Panc1 (cell line): ENCODE results near the gene CCDC160. TPM values are rescaled to one million over a fixed set of nuclear protein-coding genes. Genes with fewer than 3 reads are reported as not detected.
A peak's percentile ranks its signal among the peaks of the same experiment; 100 is the strongest.

Source experiments
- ATAC-seq: fragments of 200-7000 bp; cut with Tn5 transposase; 2 replicates; pipeline ENCODE4 v1.9.1; 2020; ENCODE audit warnings: mild to moderate bottlenecking, moderate library complexity
- BruUV-seq: library from RNA; stranded (reverse); fragments of 400-500 nt; replicated peaks from 2 replicates; lab custom pipeline; 2021; lab: Mats Ljungman, UMichigan
- CTCF ChIA-PET: fragments of 300-600 bp; sonication (Branson Sonifier 250); formaldehyde crosslinking; loops from one replicate; lab custom pipeline; 2022; ENCODE audit warnings: antibody characterized with exemption; lab: Charles Lee
- POLR2A ChIA-PET: fragments of 300-600 bp; sonication (Branson Sonifier 250); formaldehyde crosslinking; loops from one replicate; lab custom pipeline; 2022; ENCODE audit warnings: antibody characterized with exemption; lab: Charles Lee
- DNase-seq: peaks from one replicate; pipeline ENCODE4 v3.0.0-alpha.2; 2010; ENCODE audit warnings: low read depth, low spot score
- H3K27ac ChIP-seq: 2 replicates; pipeline ENCODE4 v1.5.1; 2011; ENCODE audit warnings: mild to moderate bottlenecking, low read length, inconsistent platforms
- H3K27me3 ChIP-seq: fragments of 200-500 bp; sonication (Bioruptor generic); 2 replicates; pipeline ENCODE4 v1.6.0; 2014; ENCODE audit warnings: low read length, inconsistent platforms; ENCODE audit not compliant: control insufficient read depth, insufficient read depth
- H3K36me3 ChIP-seq: fragments of 200-500 bp; sonication (Bioruptor generic); 2 replicates; pipeline ENCODE4 v1.5.1; 2014; ENCODE audit warnings: inconsistent platforms, mild to moderate bottlenecking, low read length, moderate library complexity; ENCODE audit not compliant: control insufficient read depth, insufficient read depth
- H3K4me1 ChIP-seq: 2 replicates; pipeline ENCODE4 v1.5.1; 2011; ENCODE audit warnings: inconsistent platforms, mild to moderate bottlenecking, low read length, moderate library complexity; ENCODE audit not compliant: control insufficient read depth, insufficient read depth
- H3K4me3 ChIP-seq, 2 experiments: 2 replicates each; pipeline ENCODE4 v1.5.1; 2011 to 2012; ENCODE audit warnings: low read depth in 2 of 2, low read length in 2 of 2, mild to moderate bottlenecking in 2 of 2, inconsistent platforms in 1 of 2, moderate library complexity in 1 of 2
- H3K9me3 ChIP-seq: fragments of 200-500 bp; sonication (Bioruptor generic); 2 replicates; pipeline ENCODE4 v1.5.1; 2014; ENCODE audit warnings: low read depth, mild to moderate bottlenecking, inconsistent platforms, low read length, moderate library complexity; ENCODE audit not compliant: control insufficient read depth, insufficient read depth
- SIN3A ChIP-seq: IDR thresholded peaks from 2 replicates; pipeline ENCODE4 v1.6.1; 2012; ENCODE audit warnings: low read depth, mild to moderate bottlenecking, low read length, moderate library complexity, borderline replicate concordance; ENCODE audit not compliant: insufficient read depth
- in situ Hi-C: cut with HindIII; loops from 2 replicates; pipeline ENCODE4 v1.10.0; 2016; ENCODE audit warnings: low sequenced_read_pairs, low pct_unique_long_range_greater_than_20kb
- intact Hi-C: fragments of 100-400 bp; cut with micrococcal nuclease; formaldehyde crosslinking; loops from one replicate; pipeline ENCODE4 v1.10.0; 2022; ENCODE audit not compliant: unreplicated experiment
- total RNA-seq: library from RNA; stranded (reverse); gene quantifications from one replicate; pipeline ENCODE4 v1.2.1, GENCODE V29; 2021; ENCODE audit not compliant: unreplicated experiment
- TF ChIP-seq, protein P1 (sequence below): fragments of 450-650 bp; IDR thresholded peaks from 2 replicates; pipeline ENCODE4 v1.5.1; 2017; ENCODE audit warnings: mild to moderate bottlenecking
- TF ChIP-seq, protein P2 (sequence below), 2 experiments: IDR thresholded peaks; 2 replicates each; pipeline ENCODE4 v1.6.1; 2011 to 2012; ENCODE audit warnings: low read depth in 2 of 2, control low read depth in 1 of 2, low read length in 1 of 2, mild to moderate bottlenecking in 1 of 2, moderate library complexity in 1 of 2; ENCODE audit not compliant: insufficient read depth in 1 of 2

Gene CCDC160
- total RNA-seq, 1 experiment from 2014 or later, result not detected

DNA sequence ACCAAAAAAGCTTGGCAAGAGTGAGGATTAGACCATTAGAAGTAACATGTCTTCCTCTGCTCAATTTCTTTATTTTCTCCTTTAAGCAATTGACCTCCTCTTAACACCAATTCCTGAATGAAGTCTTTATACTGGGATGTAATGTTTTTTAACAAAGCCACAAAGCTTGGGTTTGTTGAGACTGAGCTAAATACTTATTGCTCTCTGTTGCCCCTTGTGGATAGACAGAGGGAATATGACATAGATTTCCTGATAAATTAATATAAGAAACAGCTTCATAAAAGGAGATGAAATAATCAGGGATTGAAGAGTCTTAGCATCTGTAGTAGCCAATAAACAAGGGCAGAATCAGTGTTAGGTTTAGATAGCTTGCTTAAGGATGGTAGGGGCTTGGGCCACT is 57.6 kb downstream of the CCDC160 start:
- DNase-seq, result no peak
- no peak for TF ChIP-seq SIN3A
- TF ChIP-seq, protein P1, sequence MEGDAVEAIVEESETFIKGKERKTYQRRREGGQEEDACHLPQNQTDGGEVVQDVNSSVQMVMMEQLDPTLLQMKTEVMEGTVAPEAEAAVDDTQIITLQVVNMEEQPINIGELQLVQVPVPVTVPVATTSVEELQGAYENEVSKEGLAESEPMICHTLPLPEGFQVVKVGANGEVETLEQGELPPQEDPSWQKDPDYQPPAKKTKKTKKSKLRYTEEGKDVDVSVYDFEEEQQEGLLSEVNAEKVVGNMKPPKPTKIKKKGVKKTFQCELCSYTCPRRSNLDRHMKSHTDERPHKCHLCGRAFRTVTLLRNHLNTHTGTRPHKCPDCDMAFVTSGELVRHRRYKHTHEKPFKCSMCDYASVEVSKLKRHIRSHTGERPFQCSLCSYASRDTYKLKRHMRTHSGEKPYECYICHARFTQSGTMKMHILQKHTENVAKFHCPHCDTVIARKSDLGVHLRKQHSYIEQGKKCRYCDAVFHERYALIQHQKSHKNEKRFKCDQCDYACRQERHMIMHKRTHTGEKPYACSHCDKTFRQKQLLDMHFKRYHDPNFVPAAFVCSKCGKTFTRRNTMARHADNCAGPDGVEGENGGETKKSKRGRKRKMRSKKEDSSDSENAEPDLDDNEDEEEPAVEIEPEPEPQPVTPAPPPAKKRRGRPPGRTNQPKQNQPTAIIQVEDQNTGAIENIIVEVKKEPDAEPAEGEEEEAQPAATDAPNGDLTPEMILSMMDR, result peak; percentile 34; the same call in 1 of the 2 replicates
- TF ChIP-seq, protein P2, sequence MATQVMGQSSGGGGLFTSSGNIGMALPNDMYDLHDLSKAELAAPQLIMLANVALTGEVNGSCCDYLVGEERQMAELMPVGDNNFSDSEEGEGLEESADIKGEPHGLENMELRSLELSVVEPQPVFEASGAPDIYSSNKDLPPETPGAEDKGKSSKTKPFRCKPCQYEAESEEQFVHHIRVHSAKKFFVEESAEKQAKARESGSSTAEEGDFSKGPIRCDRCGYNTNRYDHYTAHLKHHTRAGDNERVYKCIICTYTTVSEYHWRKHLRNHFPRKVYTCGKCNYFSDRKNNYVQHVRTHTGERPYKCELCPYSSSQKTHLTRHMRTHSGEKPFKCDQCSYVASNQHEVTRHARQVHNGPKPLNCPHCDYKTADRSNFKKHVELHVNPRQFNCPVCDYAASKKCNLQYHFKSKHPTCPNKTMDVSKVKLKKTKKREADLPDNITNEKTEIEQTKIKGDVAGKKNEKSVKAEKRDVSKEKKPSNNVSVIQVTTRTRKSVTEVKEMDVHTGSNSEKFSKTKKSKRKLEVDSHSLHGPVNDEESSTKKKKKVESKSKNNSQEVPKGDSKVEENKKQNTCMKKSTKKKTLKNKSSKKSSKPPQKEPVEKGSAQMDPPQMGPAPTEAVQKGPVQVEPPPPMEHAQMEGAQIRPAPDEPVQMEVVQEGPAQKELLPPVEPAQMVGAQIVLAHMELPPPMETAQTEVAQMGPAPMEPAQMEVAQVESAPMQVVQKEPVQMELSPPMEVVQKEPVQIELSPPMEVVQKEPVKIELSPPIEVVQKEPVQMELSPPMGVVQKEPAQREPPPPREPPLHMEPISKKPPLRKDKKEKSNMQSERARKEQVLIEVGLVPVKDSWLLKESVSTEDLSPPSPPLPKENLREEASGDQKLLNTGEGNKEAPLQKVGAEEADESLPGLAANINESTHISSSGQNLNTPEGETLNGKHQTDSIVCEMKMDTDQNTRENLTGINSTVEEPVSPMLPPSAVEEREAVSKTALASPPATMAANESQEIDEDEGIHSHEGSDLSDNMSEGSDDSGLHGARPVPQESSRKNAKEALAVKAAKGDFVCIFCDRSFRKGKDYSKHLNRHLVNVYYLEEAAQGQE (IDR thresholded peaks at IDR 0.05; ENCODE audit: insufficient read depth in 1 of 2, low read depth in 2 of 2, low read length in 1 of 2), result no peak
- no peaks in the 10 kb centered on the region; the same call in 1 of the 2 replicates for H3K27me3 ChIP-seq
- no peak overlapping the region for H3K27ac ChIP-seq
- no peaks in the 10 kb centered on the region for H3K36me3 ChIP-seq
- in situ Hi-C loops, result no loop called here
- no peaks in the 10 kb centered on the region for H3K4me1 ChIP-seq
- no peak overlapping the region for H3K4me3 ChIP-seq
- no peaks in the 10 kb centered on the region for H3K9me3 ChIP-seq
- BruUV-seq, result no TSS peak
- ChIA-PET POLR2A (no interaction called here), CTCF (no interaction called here)
- no peak for ATAC-seq
- intact Hi-C loops, result no loop called here

Other genes starting within 250 kb of the CCDC160 start
- 52.7 TPM for gene PHF6, start 136.1 kb downstream of the CCDC160 start, total RNA-seq
- 77.1 TPM for gene HPRT1, start 223.0 kb downstream of the CCDC160 start, total RNA-seq